Measurements from ENCODE around the gene RGS9. TPM values are rescaled to one million over a fixed set of nuclear protein-coding genes. Genes with fewer than 3 reads are reported as not detected.

RGS9 gene
- total and polyA plus RNA-seq, 2 of the 13 experiments (the other 11 are each of a cell fraction or from before 2014, with no cell fraction given) = 0.44 to 0.74 TPM

- no peak overlapping the region for H3K9ac ChIP-seq (ENCODE audit: insufficient read depth, low read depth, low read length)
- no peak overlapping the region for H3K4me2 ChIP-seq (ENCODE audit: low read depth, low read length)
- no peak for TF ChIP-seq ZNF7 (CRISPR knock-in tag; IDR thresholded peaks at IDR 0.05)
- TF ChIP-seq PAX8 (CRISPR knock-in tag; IDR thresholded peaks at IDR 0.05; ENCODE audit: borderline replicate concordance) = no peak
- no peak for TF ChIP-seq ZBTB34 (CRISPR knock-in tag; IDR thresholded peaks at IDR 0.05)
- no peak overlapping the region for H3K4me3 ChIP-seq (replicated peaks in 1 of 3; ENCODE audit: insufficient read depth in 1 of 3, low read depth in 2 of 3, low read length in 3 of 3)
- no peak overlapping the region for H2AFZ ChIP-seq (ENCODE audit: low read length)
- BruUV-seq (replicated peaks) = no TSS peak
- H3K27ac ChIP-seq (ENCODE audit: extremely low read length, insufficient read depth, low read length) = no peak overlapping the region
- in situ Hi-C loops (cut with HindIII; ENCODE audit: extremely low pct_ligation_motif_present, low pct_unique_long_range_greater_than_20kb) = no loop called here
- FAIRE-seq = no peak
- H3K36me3 ChIP-seq (replicated peaks in 1 of 2; ENCODE audit: control insufficient read depth in 1 of 2, insufficient read depth in 2 of 2, low read length in 2 of 2) = no peaks in the 10 kb centered on the region
- ChIA-PET POLR2A (no interaction called here), CTCF (ENCODE audit: low intra/inter-chr PET ratio, low total read pairs) (interaction anchor here (1.3 kb wide), 1 partner anchor 936 kb away, joined by 4 read pairs; no protein-coding TSS in a partner anchor)
- no peak for ATAC-seq
- intact Hi-C loops (cut with micrococcal nuclease; ENCODE audit: unreplicated experiment) = no loop called here
- H4K20me1 ChIP-seq (ENCODE audit: insufficient read depth, low read length) = no peaks in the 10 kb centered on the region
- no peaks in the 10 kb centered on the region for H3K9me3 ChIP-seq (ENCODE audit: low read length)
- no peaks in the 10 kb centered on the region for H3K79me2 ChIP-seq (ENCODE audit: insufficient read depth, low read length)
- H3K27me3 ChIP-seq (ENCODE audit: control insufficient read depth in 1 of 2, insufficient read depth in 2 of 2, low read length in 2 of 2) = peaks cover 8 to 18% of the 10 kb centered on the region in 2 experiments; a peak in 4 of 5 replicates
- DNase-seq (ENCODE audit: low spot score) = no peak
- H3K4me1 ChIP-seq (ENCODE audit: insufficient read depth, low read length) = no peaks in the 10 kb centered on the region
- WGBS (ENCODE audit: low lambda C conversion rate) = 70% methylated on average over 3 of the region's 3 CpGs
These were observed 92.4 kb downstream of the RGS9 start for GRCh38 chr17:65229621-65229995.

DNA sequence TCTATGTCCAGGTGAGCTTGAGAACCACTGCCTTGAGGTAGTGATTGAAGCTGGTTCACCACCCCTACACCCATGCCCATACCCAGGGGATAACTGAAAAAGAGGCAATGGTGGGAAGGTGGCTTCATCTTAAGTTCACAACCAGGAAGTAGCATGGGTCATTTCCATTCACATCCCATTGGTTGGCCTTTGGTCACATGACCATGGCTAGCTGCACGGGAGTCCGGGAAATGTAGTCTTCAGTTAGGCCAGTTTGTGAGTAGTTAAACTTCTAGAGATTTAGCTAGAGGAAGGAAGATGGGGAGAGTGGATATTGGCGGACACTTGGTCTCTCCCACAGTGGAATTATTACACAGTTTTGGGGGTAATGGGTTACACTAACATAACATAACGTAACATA is 92.9 kb downstream of the RGS9 start:
- ATAC-seq (no peak), FAIRE-seq (no peak), DNase-seq (ENCODE audit: low spot score) (no peak)
- no TSS peak for BruUV-seq (replicated peaks)
- H3K4me2 ChIP-seq (ENCODE audit: low read depth, low read length) = no peak overlapping the region
- H4K20me1 ChIP-seq (ENCODE audit: insufficient read depth, low read length) = no peaks in the 10 kb centered on the region
- POLR2A ChIA-PET = no interaction called here
- no peak overlapping the region for H3K9ac ChIP-seq (ENCODE audit: insufficient read depth, low read depth, low read length)
- CTCF ChIA-PET (ENCODE audit: low intra/inter-chr PET ratio, low total read pairs) = interaction anchor here (1.3 kb wide), 1 partner anchor 936 kb away, joined by 4 read pairs; no protein-coding TSS in a partner anchor
- H3K27ac ChIP-seq (ENCODE audit: extremely low read length, insufficient read depth, low read length) = no peak overlapping the region
- no peak overlapping the region for H2AFZ ChIP-seq (ENCODE audit: low read length)
- H3K36me3 ChIP-seq (replicated peaks in 1 of 2; ENCODE audit: control insufficient read depth in 1 of 2, insufficient read depth in 2 of 2, low read length in 2 of 2) = no peaks in the 10 kb centered on the region
- H3K27me3 ChIP-seq (ENCODE audit: control insufficient read depth in 1 of 2, insufficient read depth in 2 of 2, low read length in 2 of 2) = peaks cover 4 to 13% of the 10 kb centered on the region in 2 experiments; a peak in 4 of 5 replicates
- no peak overlapping the region for H3K4me3 ChIP-seq (replicated peaks in 1 of 3; ENCODE audit: insufficient read depth in 1 of 3, low read depth in 2 of 3, low read length in 3 of 3)
- no peaks in the 10 kb centered on the region for H3K9me3 ChIP-seq (ENCODE audit: low read length)
- WGBS (ENCODE audit: low lambda C conversion rate) = 56% methylated on average over 4 of the region's 4 CpGs
- H3K4me1 ChIP-seq (ENCODE audit: insufficient read depth, low read length) = no peaks in the 10 kb centered on the region
- H3K79me2 ChIP-seq (ENCODE audit: insufficient read depth, low read length) = no peaks in the 10 kb centered on the region
- in situ Hi-C loops (cut with HindIII; ENCODE audit: extremely low pct_ligation_motif_present, low pct_unique_long_range_greater_than_20kb) = loop anchor here (5.0 kb wide), 2 partner anchors 757 to 937 kb away; no protein-coding TSS in a partner anchor
- intact Hi-C loops (cut with micrococcal nuclease; ENCODE audit: unreplicated experiment) = no loop called here
- TF ChIP-seq SOX13 (IDR thresholded peaks at IDR 0.05) (no peak), SOX13 (CRISPR knock-in tag; conservative IDR thresholded peaks at IDR 0.05 in 1 of 2, IDR thresholded peaks at IDR 0.05 in 1 of 2) (no peak), ZNF143 (CRISPR knock-in tag; IDR thresholded peaks at IDR 0.05) (peak; percentile 75)
- TF ChIP-seq, protein P1, sequence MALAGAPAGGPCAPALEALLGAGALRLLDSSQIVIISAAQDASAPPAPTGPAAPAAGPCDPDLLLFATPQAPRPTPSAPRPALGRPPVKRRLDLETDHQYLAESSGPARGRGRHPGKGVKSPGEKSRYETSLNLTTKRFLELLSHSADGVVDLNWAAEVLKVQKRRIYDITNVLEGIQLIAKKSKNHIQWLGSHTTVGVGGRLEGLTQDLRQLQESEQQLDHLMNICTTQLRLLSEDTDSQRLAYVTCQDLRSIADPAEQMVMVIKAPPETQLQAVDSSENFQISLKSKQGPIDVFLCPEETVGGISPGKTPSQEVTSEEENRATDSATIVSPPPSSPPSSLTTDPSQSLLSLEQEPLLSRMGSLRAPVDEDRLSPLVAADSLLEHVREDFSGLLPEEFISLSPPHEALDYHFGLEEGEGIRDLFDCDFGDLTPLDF (CRISPR knock-in tag; IDR thresholded peaks at IDR 0.05) = no peak

All from HepG2 (cell line).